Tibial nerve (tissue), 4 donors: ENCODE measurements around the gene JOSD2.

ENCODE experiments used
- CTCF ChIP-seq, 5 experiments: fragments of 200-600 bp in 3 of 5; fragments of 450-650 bp in 2 of 5; sonication (generic) in 3 of 5; IDR thresholded peaks; one replicate each; pipeline ENCODE4 v1.5.1; 2016 to 2019; ENCODE audit warnings: antibody characterized with exemption in 5 of 5, mild to moderate bottlenecking in 3 of 5, moderate library complexity in 2 of 5
- EP300 ChIP-seq, 2 donors: sonication (generic); formaldehyde crosslinking; IDR thresholded peaks; one replicate each; pipeline ENCODE4 v1.6.1; 2017; ENCODE audit warnings: antibody characterized with exemption in 2 of 2, mild to moderate bottlenecking in 1 of 2
- POLR2A ChIP-seq, 2 donors: fragments of 450-650 bp; IDR thresholded peaks; one replicate each; pipeline ENCODE4 v1.6.1; 2017; ENCODE audit warnings: antibody characterized with exemption in 2 of 2, mild to moderate bottlenecking in 2 of 2, moderate library complexity in 2 of 2

- TF ChIP-seq CTCF (IDR thresholded peaks at IDR 0.05) (no peak), POLR2A (IDR thresholded peaks at IDR 0.05) (no peak), EP300 (IDR thresholded peaks at IDR 0.05) (no peak)
Observed at GRCh38 chr19:50547385-50548190, 36.6 kb upstream of the JOSD2 start.
